ENCODE data around the gene RAB44.
A peak's percentile ranks its signal among the peaks of the same experiment; 100 is the strongest.

The RAB44 gene

GRCh38 chr6:36655085-36655724 is 42.4 kb upstream of the RAB44 start:
- TF ChIP-seq POLR2AphosphoS5 (IDR thresholded peaks at IDR 0.05; ENCODE audit: borderline replicate concordance, low read depth, low read length) (no peak), FOXP2 (optimal IDR thresholded peaks at IDR 0.05; ENCODE audit: control extremely low read depth, extremely low read length, insufficient read depth) (no peak), EZH2 (IDR thresholded peaks at IDR 0.05) (no peak)
- H3K9ac ChIP-seq (ENCODE audit: insufficient read length), result no peak overlapping the region
- H3K9me3 ChIP-seq (ENCODE audit: low read depth, low read length), result peaks cover 5% of the 10 kb centered on the region; the same call in 1 of the 2 replicates
- H3K36me3 ChIP-seq (ENCODE audit: insufficient read depth, low read length), result no peaks in the 10 kb centered on the region
- peak overlapping the region; percentile 60; the same call in 1 of the 2 replicates for H3K4me3 ChIP-seq
- H3K27ac ChIP-seq, result peak overlapping the region; percentile 72; the same call in 1 of the 2 replicates
- DNase-seq (ENCODE audit: low read depth, low spot score), result peak; percentile 68

- DNase-seq (ENCODE audit: low read depth, low spot score), result no peak
- no peak overlapping the region for H3K9ac ChIP-seq (ENCODE audit: insufficient read length)
- no peak for TF ChIP-seq EZH2 (IDR thresholded peaks at IDR 0.05)
- TF ChIP-seq FOXP2 (optimal IDR thresholded peaks at IDR 0.05; ENCODE audit: control extremely low read depth, extremely low read length, insufficient read depth), result no peak
- no peak for TF ChIP-seq POLR2AphosphoS5 (IDR thresholded peaks at IDR 0.05; ENCODE audit: borderline replicate concordance, low read depth, low read length)
These were observed 41.2 kb upstream of the RAB44 start for GRCh38 chr6:36656441-36656840.

DNA sequence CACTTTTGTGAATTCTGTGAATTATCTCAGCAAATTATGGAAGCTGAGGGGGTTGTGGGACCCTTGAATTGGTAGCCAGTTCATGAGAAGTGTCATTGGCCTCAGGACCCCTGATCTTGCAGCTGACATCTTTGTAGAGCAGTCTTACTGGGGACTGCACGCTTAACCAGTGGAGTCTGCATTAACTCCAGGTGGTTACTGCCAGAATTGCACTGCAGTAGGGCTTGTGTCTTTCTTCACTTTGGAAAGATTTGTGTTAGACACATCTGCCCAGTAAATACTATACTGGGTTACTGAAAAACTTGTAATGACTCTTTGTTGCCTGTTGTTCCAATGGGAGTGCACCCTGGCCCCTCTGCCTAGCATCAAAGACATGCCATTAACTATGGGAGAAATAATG is 40.4 kb upstream of the RAB44 start:
- H3K27ac ChIP-seq, result no peak overlapping the region
- TF ChIP-seq FOXP2 (optimal IDR thresholded peaks at IDR 0.05; ENCODE audit: control extremely low read depth, extremely low read length, insufficient read depth), result no peak
- no peak for TF ChIP-seq EZH2 (IDR thresholded peaks at IDR 0.05)
- no peak for TF ChIP-seq POLR2AphosphoS5 (IDR thresholded peaks at IDR 0.05; ENCODE audit: borderline replicate concordance, low read depth, low read length)
- H3K9ac ChIP-seq (ENCODE audit: insufficient read length), result no peak overlapping the region

More at GRCh38 chr6:36656441-36656840, 41.2 kb upstream of the RAB44 start:
- H3K27ac ChIP-seq, result no peak overlapping the region
- H3K4me3 ChIP-seq, result no peak overlapping the region
- peaks cover 5% of the 10 kb centered on the region; the same call in 1 of the 2 replicates for H3K9me3 ChIP-seq (ENCODE audit: low read depth, low read length)
- H3K36me3 ChIP-seq (ENCODE audit: insufficient read depth, low read length), result no peaks in the 10 kb centered on the region

GRCh38 chr6:36657942-36658544 is 39.6 kb upstream of the RAB44 start:
- no peaks in the 10 kb centered on the region for H3K36me3 ChIP-seq (ENCODE audit: insufficient read depth, low read length)
- no peak for DNase-seq (ENCODE audit: low read depth, low spot score)
- H3K4me3 ChIP-seq, result no peak overlapping the region
- peaks cover 5% of the 10 kb centered on the region; the same call in 1 of the 2 replicates for H3K9me3 ChIP-seq (ENCODE audit: low read depth, low read length)
- H3K27ac ChIP-seq, result no peak overlapping the region
- TF ChIP-seq FOXP2 (optimal IDR thresholded peaks at IDR 0.05; ENCODE audit: control extremely low read depth, extremely low read length, insufficient read depth) (no peak), EZH2 (IDR thresholded peaks at IDR 0.05) (no peak), POLR2AphosphoS5 (IDR thresholded peaks at IDR 0.05; ENCODE audit: borderline replicate concordance, low read depth, low read length) (no peak)
- H3K9ac ChIP-seq (ENCODE audit: insufficient read length), result no peak overlapping the region

More for the DNA sequence above, 40.4 kb upstream of the RAB44 start:
- H3K36me3 ChIP-seq (ENCODE audit: insufficient read depth, low read length), result no peaks in the 10 kb centered on the region
- H3K4me3 ChIP-seq, result no peak overlapping the region
- DNase-seq (ENCODE audit: low read depth, low spot score), result no peak
- peaks cover 5% of the 10 kb centered on the region; the same call in 1 of the 2 replicates for H3K9me3 ChIP-seq (ENCODE audit: low read depth, low read length)

- Histone ChIP-seq H3K9ac (ENCODE audit: insufficient read length) (no peak overlapping the region), H3K9me3 (ENCODE audit: low read depth, low read length) (peaks cover 5% of the 10 kb centered on the region; the same call in 1 of the 2 replicates), H3K4me3 (no peak overlapping the region), H3K36me3 (ENCODE audit: insufficient read depth, low read length) (no peaks in the 10 kb centered on the region), H3K27ac (no peak overlapping the region)
- no peak for DNase-seq (ENCODE audit: low read depth, low spot score)
- TF ChIP-seq EZH2 (IDR thresholded peaks at IDR 0.05) (no peak), FOXP2 (optimal IDR thresholded peaks at IDR 0.05; ENCODE audit: control extremely low read depth, extremely low read length, insufficient read depth) (no peak), POLR2AphosphoS5 (IDR thresholded peaks at IDR 0.05; ENCODE audit: borderline replicate concordance, low read depth, low read length) (no peak)
These were observed 38.4 kb upstream of the RAB44 start for GRCh38 chr6:36659271-36659670.

DNA sequence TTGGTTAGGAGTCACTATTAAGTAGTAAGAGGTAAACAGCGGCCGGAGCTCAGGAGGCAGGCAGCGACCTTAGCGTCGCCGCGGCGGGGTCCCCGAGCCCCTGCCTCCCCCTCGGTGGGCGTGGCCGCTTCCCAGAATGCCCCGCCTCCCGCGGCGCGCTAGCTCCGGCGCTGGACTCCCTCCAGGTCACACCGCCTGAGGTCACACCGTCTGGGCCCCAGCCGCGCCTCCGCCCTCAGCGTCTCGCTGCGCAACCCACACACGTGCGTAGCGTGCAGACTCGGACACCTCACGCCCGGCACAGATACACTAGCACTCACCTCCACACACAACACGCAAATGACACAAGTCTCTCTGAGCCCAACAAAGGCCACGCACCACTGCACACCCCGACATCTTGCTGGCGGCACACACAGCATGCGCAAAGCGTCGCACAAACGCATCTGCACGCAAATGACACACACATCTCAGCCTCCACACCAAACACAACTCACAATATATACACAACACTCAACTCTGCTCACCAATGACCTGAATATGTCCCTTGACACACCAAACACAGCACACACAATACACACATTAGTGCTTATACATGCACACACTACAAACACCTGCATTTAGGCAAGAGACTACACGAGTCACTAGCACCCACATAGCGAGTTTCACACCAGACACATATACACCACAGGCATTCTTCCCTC is 36.7 kb upstream of the RAB44 start:
- no peak overlapping the region for H3K27ac ChIP-seq
- no peak overlapping the region for H3K4me3 ChIP-seq
- TF ChIP-seq POLR2AphosphoS5 (IDR thresholded peaks at IDR 0.05; ENCODE audit: borderline replicate concordance, low read depth, low read length), result no peak
- TF ChIP-seq EZH2 (IDR thresholded peaks at IDR 0.05), result no peak
- no peak for TF ChIP-seq FOXP2 (optimal IDR thresholded peaks at IDR 0.05; ENCODE audit: control extremely low read depth, extremely low read length, insufficient read depth)
- H3K36me3 ChIP-seq (ENCODE audit: insufficient read depth, low read length), result no peaks in the 10 kb centered on the region
- H3K9me3 ChIP-seq (ENCODE audit: low read depth, low read length), result peaks cover 5% of the 10 kb centered on the region; the same call in 1 of the 2 replicates
- H3K9ac ChIP-seq (ENCODE audit: insufficient read length), result no peak overlapping the region
- no peak for DNase-seq (ENCODE audit: low read depth, low spot score)

GRCh38 chr6:36662380-36662779 is 35.2 kb upstream of the RAB44 start:
- Histone ChIP-seq H3K9me3 (ENCODE audit: low read depth, low read length) (no peaks in the 10 kb centered on the region), H3K4me3 (no peak overlapping the region), H3K9ac (ENCODE audit: insufficient read length) (no peak overlapping the region), H3K36me3 (ENCODE audit: insufficient read depth, low read length) (no peaks in the 10 kb centered on the region), H3K27ac (no peak overlapping the region)
- no peak for TF ChIP-seq EZH2 (IDR thresholded peaks at IDR 0.05)
- TF ChIP-seq FOXP2 (optimal IDR thresholded peaks at IDR 0.05; ENCODE audit: control extremely low read depth, extremely low read length, insufficient read depth), result no peak
- TF ChIP-seq POLR2AphosphoS5 (IDR thresholded peaks at IDR 0.05; ENCODE audit: borderline replicate concordance, low read depth, low read length), result no peak
- no peak for DNase-seq (ENCODE audit: low read depth, low spot score)

- no peak for DNase-seq (ENCODE audit: low read depth, low spot score)
- no peaks in the 10 kb centered on the region for H3K9me3 ChIP-seq (ENCODE audit: low read depth, low read length)
- TF ChIP-seq FOXP2 (optimal IDR thresholded peaks at IDR 0.05; ENCODE audit: control extremely low read depth, extremely low read length, insufficient read depth) (no peak), EZH2 (IDR thresholded peaks at IDR 0.05) (no peak), POLR2AphosphoS5 (IDR thresholded peaks at IDR 0.05; ENCODE audit: borderline replicate concordance, low read depth, low read length) (no peak)
- no peak overlapping the region for H3K4me3 ChIP-seq
- H3K36me3 ChIP-seq (ENCODE audit: insufficient read depth, low read length), result no peaks in the 10 kb centered on the region
- H3K27ac ChIP-seq, result no peak overlapping the region
- H3K9ac ChIP-seq (ENCODE audit: insufficient read length), result no peak overlapping the region
These were observed 34.8 kb upstream of the RAB44 start for GRCh38 chr6:36662827-36663256.

Data from SK-N-MC (cell line).